Measurements from ENCODE around the gene MAP3K14. TPM values are rescaled to one million over a fixed set of nuclear protein-coding genes. Genes with fewer than 3 reads are reported as not detected.
A peak's percentile ranks its signal among the peaks of the same experiment; 100 is the strongest.

MAP3K14 gene
- total and polyA plus RNA-seq, 10 of the 15 experiments (the other 5 are each of a cell fraction or from before 2014, with no cell fraction given) = 2.1 to 33.3 (median 19.7) TPM

DNA sequence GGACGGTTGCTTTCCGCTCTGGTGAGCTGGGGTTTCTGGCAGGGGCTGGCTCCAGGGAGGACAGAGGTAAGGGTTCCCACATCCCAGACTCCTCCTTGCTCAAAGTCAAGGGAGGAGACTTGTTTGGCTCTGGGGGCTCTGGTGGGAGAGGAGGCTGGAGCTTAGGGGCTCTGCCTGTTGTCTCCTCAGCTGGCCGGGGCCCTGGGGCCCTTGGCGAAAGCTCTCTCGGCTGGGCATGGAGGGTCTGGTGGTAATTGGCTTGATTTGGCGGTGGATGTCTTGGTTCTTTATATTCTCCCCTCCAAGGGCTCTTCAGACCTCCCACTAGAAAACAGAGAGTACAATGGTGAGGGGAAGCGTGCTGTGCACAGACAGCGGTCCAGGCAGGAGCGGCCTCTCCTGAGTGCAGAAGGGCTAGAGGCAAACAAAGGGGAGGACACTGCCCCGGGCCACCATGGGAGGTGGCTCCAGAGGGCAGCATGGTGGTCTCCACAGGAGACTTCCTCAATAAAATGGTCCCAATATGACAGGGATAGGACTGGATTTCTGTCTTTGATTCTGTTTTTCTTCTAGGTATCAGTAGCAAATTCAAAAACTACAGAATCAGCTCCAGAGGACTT, 49.3 kb downstream of the MAP3K14 start:
- TF ChIP-seq PAX5 (IDR thresholded peaks at IDR 0.05; ENCODE audit: borderline replicate concordance, low read depth, low read length) = no peak
- TF ChIP-seq POLR2A (IDR thresholded peaks at IDR 0.05; ENCODE audit: low read depth, low read length) = peak; percentile 49
- FAIRE-seq (no peak), ATAC-seq (no peak), DNase-seq (ENCODE audit: low read depth, low spot score) (no peak)
- in situ Hi-C loops (cut with MboI) (loop anchor here (25.0 kb wide), 1 partner anchor 345 kb away; no protein-coding TSS in a partner anchor), intact Hi-C loops (cut with micrococcal nuclease; ENCODE audit: unreplicated experiment) (no loop called here)
- SMC1A ChIA-PET (ENCODE audit: uncharacterized antibody, unreplicated experiment) = interaction anchor here (1.1 to 1.8 kb wide), 3 partner anchors 10 to 48 kb away, joined by 3 to 11 read pairs (median 4); no protein-coding TSS in a partner anchor
- CTCF ChIA-PET = interaction anchor here (0.7 to 2.1 kb wide), 3 partner anchors 10 to 49 kb away, joined by 3 to 7 read pairs (median 3); no protein-coding TSS in a partner anchor
- H3K79me2 ChIP-seq (ENCODE audit: control insufficient read depth, insufficient read depth, low read length) = no peaks in the 10 kb centered on the region
- no peak overlapping the region for H3K4me2 ChIP-seq (ENCODE audit: control insufficient read depth, insufficient read depth)
- WGBS (ENCODE audit: insufficient coverage, insufficient replicate concordance, low lambda C conversion rate, missing lambda C conversion rate) = 93% methylated on average over 10 of the region's 10 CpGs
- no peak overlapping the region for H3K27ac ChIP-seq (ENCODE audit: control insufficient read depth, insufficient read depth)
- H3K9ac ChIP-seq (ENCODE audit: control insufficient read depth, insufficient read depth, low read length) = no peak overlapping the region
- no TSS peak for BruUV-seq (replicated peaks)
- RAD21 ChIA-PET (ENCODE audit: unreplicated experiment) = no interaction called here
- no peaks in the 10 kb centered on the region for H3K27me3 ChIP-seq (replicated peaks in 1 of 2; ENCODE audit: control insufficient read depth in 2 of 2, insufficient read depth in 2 of 2, low read length in 1 of 2)
- peaks cover 9% of the 10 kb centered on the region for H3K4me1 ChIP-seq (ENCODE audit: control insufficient read depth, insufficient read depth, low read length)
- H3K9me3 ChIP-seq (replicated peaks; ENCODE audit: control insufficient read depth, insufficient read depth, low read length) = no peaks in the 10 kb centered on the region
- 0 out of 2 replicates have a peak, but pooled peaks cover 2% of the 10 kb centered on the region for H4K20me1 ChIP-seq (ENCODE audit: control insufficient read depth, insufficient read depth)
- POLR2A ChIA-PET = interaction anchor here (1.8 kb wide), 1 partner anchor 14 kb away, joined by 5 read pairs; no protein-coding TSS in a partner anchor
- H3K36me3 ChIP-seq (ENCODE audit: control insufficient read depth in 2 of 2, insufficient read depth in 2 of 2, low read length in 1 of 2) = peaks cover 49 to 51% of the 10 kb centered on the region in 2 experiments
- H2AFZ ChIP-seq (ENCODE audit: control insufficient read depth, low read depth, low read length) = no peak overlapping the region
- H3K4me3 ChIP-seq = no peak overlapping the region

DNA sequence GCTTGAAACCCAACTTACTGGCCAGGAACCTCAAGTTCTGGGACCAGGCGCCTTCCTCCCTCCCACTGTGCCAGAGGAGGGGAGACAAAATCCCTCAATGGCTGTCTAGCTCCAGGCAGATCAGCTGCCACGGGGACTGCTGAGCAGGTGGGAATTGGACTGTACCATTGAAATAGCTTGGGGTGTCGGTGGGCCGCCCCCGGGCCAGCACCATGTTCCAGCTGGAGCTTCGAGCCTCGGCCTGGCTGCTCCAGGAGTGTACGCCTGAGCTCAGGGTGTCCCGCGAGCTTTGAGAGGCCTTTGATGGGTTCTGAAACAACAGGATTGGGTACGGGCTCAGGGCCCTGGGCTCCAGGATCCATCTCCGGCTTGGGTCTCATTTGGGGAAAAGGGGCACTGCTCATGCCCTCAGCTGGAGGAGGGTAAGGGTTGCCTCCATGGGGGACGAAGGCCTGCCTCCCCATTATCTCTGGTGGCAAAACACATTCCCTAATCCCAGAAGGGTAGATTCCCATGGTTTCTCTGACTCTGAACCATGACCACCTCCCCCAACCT, 50.4 kb downstream of the MAP3K14 start:
- in situ Hi-C loops (cut with MboI) = loop anchor here (25.0 kb wide), 1 partner anchor 346 kb away; no protein-coding TSS in a partner anchor
- Histone ChIP-seq H3K27me3 (replicated peaks in 1 of 2; ENCODE audit: control insufficient read depth in 2 of 2, insufficient read depth in 2 of 2, low read length in 1 of 2) (no peaks in the 10 kb centered on the region), H3K79me2 (ENCODE audit: control insufficient read depth, insufficient read depth, low read length) (no peaks in the 10 kb centered on the region), H3K4me1 (ENCODE audit: control insufficient read depth, insufficient read depth, low read length) (peaks cover 19% of the 10 kb centered on the region), H4K20me1 (ENCODE audit: control insufficient read depth, insufficient read depth) (0 out of 2 replicates have a peak, but pooled peaks cover 2% of the 10 kb centered on the region), H3K4me2 (ENCODE audit: control insufficient read depth, insufficient read depth) (no peak overlapping the region), H2AFZ (ENCODE audit: control insufficient read depth, low read depth, low read length) (no peak overlapping the region), H3K4me3 (no peak overlapping the region), H3K36me3 (ENCODE audit: control insufficient read depth in 2 of 2, insufficient read depth in 2 of 2, low read length in 1 of 2) (peaks cover 43 to 51% of the 10 kb centered on the region in 2 experiments), H3K9ac (ENCODE audit: control insufficient read depth, insufficient read depth, low read length) (no peak overlapping the region), H3K27ac (ENCODE audit: control insufficient read depth, insufficient read depth) (no peak overlapping the region), H3K9me3 (replicated peaks; ENCODE audit: control insufficient read depth, insufficient read depth, low read length) (no peaks in the 10 kb centered on the region)
- intact Hi-C loops (cut with micrococcal nuclease; ENCODE audit: unreplicated experiment) = no loop called here
- RAD21 ChIA-PET (ENCODE audit: unreplicated experiment) = interaction anchor here (1.0 kb wide), 1 partner anchor 47 kb away, joined by 6 read pairs; no protein-coding TSS in a partner anchor
- no TSS peak for BruUV-seq (replicated peaks)
- CTCF ChIA-PET = interaction anchor here (0.9 to 2.1 kb wide), 3 partner anchors 9 to 48 kb away, joined by 3 to 7 read pairs (median 6); no protein-coding TSS in a partner anchor
- TF ChIP-seq PML (IDR thresholded peaks at IDR 0.05; ENCODE audit: low read length) (0 out of 2 replicates have a peak, but pooled peaks have one; percentile 1), POLR2AphosphoS5 (IDR thresholded peaks at IDR 0.05; ENCODE audit: low read length) (peak; percentile 55; the same call in 1 of the 2 replicates), EZH2 (IDR thresholded peaks at IDR 0.05; ENCODE audit: borderline replicate concordance, control insufficient read depth, low read depth, low read length) (no peak), EGR1 (IDR thresholded peaks at IDR 0.05; ENCODE audit: borderline replicate concordance in 1 of 2, low read depth in 2 of 2, low read length in 2 of 2) (no peak)
- FAIRE-seq = no peak
- SMC1A ChIA-PET (ENCODE audit: uncharacterized antibody, unreplicated experiment) = interaction anchor here (0.9 to 1.8 kb wide), 2 partner anchors 34 to 47 kb away, joined by 3 to 11 read pairs; no protein-coding TSS in a partner anchor
- POLR2A ChIA-PET = interaction anchor here (0.5 to 1.8 kb wide), 3 partner anchors 13 to 50 kb away, joined by 4 to 5 read pairs (median 5); no protein-coding TSS in a partner anchor
- DNase-seq (ENCODE audit: low read depth, low spot score) = no peak
- ATAC-seq = no peak
- WGBS (ENCODE audit: insufficient coverage, insufficient replicate concordance, low lambda C conversion rate, missing lambda C conversion rate) = 95% methylated on average over 13 of the region's 13 CpGs

Measured in GM12878 (cell line).